Measurements from ENCODE around the gene RFC1.

Gene RFC1

DNA sequence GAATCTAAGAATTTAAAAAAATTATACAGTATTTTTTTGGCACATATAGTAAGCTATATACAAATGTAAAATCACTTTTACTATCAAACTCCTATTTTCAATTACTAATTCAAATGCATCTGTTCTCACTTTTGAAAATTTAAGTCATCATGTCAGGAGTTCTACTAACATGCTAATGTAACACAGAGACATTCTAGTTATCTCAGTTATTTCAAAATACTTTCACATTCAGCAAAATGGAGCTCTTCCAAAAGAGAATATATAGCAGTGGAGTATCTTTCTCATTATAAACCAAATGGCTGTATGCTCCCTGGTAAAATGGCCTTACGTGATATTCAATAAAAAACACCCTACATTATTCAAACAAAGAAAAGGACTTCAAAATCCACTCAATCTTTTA, 42.3 kb downstream of the RFC1 start:
- TF ChIP-seq, protein P1, sequence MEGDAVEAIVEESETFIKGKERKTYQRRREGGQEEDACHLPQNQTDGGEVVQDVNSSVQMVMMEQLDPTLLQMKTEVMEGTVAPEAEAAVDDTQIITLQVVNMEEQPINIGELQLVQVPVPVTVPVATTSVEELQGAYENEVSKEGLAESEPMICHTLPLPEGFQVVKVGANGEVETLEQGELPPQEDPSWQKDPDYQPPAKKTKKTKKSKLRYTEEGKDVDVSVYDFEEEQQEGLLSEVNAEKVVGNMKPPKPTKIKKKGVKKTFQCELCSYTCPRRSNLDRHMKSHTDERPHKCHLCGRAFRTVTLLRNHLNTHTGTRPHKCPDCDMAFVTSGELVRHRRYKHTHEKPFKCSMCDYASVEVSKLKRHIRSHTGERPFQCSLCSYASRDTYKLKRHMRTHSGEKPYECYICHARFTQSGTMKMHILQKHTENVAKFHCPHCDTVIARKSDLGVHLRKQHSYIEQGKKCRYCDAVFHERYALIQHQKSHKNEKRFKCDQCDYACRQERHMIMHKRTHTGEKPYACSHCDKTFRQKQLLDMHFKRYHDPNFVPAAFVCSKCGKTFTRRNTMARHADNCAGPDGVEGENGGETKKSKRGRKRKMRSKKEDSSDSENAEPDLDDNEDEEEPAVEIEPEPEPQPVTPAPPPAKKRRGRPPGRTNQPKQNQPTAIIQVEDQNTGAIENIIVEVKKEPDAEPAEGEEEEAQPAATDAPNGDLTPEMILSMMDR (IDR thresholded peaks at IDR 0.05; ENCODE audit: insufficient read depth, missing control alignments), result no peak
- DNase-seq (ENCODE audit: insufficient read length, low spot score) (no peak), FAIRE-seq (no peak)

DNA sequence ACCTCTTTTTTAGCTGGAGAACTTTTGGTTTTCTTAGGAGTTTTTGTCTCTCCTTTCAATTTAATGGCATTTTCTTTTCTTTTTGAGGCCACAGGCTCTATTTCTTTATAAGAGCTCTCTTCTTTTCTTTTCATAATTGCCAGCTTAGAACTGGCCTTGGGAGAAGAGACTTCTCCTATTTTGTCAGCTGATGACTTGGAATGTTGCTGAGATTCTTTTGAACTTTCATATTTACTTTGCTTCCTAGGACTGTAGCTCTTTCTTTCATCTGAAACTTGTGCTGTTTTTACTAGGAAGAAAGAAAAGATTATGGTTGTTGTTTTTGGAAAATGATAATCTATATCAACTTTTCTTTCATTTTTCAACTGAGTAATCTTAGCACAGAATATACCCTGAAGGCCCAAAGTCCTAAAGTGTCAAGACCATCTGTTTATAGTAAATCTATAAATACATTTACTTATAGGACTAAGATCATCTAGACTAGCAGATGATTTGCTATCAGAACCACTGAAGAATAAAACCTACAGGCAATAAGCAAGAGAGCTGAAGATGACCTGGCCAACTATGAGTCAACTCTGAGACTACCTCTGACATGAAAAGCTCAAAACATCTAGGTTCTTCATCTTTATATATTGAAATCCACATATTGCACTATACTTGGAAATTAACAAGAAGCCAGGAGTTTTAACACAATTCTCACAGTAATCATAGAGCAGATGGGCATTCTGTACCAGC, 45.6 kb downstream of the RFC1 start:
- FAIRE-seq, result no peak
- no peak for DNase-seq (ENCODE audit: insufficient read length, low spot score)
- TF ChIP-seq, protein P1 (IDR thresholded peaks at IDR 0.05; ENCODE audit: insufficient read depth, missing control alignments), result no peak

DNA sequence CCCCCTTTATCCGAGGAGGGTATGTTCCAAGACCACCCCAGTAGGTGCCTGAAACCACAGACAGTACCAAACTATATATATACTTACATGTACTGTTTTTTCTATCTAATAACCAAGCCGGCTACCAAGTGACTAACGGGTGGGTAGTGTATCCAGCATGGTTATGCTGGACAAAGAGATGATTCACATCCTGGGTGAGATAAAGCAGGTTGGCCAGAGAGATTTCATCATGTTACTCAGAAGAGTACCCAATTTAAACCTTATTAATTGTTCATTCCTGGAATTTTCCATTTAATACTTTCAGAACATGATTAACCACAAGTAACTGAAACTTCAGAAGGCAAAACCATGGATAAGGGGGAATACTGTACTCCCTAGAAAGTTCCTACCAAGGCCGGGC, 46.5 kb downstream of the RFC1 start:
- DNase-seq (ENCODE audit: insufficient read length, low spot score) (no peak), FAIRE-seq (no peak)
- TF ChIP-seq, protein P1 (IDR thresholded peaks at IDR 0.05; ENCODE audit: insufficient read depth, missing control alignments), result no peak

DNA sequence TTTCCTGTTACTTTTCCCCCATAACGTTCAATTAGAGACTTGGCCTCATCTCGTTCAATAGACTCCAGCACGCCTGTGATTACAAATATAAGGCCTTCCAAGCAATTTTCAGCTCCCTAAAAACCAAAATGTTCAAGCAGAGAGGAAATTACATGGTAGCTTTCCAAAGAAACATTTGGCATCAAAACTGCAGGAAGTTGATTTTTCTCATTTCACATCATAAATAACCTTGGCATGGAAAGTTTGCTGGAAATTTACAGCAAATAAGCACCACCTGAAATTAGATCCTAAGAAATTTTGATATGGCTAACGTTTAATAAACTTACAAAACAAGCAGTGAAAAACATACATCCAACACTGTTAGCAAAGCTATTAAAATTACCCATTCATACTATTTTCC, 53.3 kb downstream of the RFC1 start:
- FAIRE-seq (no peak), DNase-seq (ENCODE audit: insufficient read length, low spot score) (no peak)
- TF ChIP-seq, protein P1 (IDR thresholded peaks at IDR 0.05; ENCODE audit: insufficient read depth, missing control alignments), result no peak

DNA sequence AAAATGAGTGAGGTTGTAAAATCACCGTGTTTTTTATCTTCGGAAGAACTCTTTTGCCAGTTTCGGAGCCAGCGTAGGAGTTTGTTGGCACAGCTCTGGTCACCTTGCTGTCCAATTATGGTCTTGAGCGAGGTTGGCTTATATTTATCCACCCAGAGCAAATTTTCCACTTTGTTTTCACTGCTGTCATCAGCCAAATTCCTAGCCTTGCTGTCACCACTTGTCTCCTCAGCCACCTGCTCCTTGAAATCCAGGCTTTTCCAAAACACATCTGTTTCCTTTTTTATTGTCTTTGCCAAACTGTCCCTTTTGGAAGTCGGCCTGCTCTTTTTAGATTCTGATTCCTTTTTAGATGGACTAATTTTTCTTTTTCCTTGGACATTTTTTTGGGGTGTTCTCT, 57.6 kb downstream of the RFC1 start:
- no peak for DNase-seq (ENCODE audit: insufficient read length, low spot score)
- TF ChIP-seq, protein P1 (IDR thresholded peaks at IDR 0.05; ENCODE audit: insufficient read depth, missing control alignments), result no peak
- no peak for FAIRE-seq

DNA sequence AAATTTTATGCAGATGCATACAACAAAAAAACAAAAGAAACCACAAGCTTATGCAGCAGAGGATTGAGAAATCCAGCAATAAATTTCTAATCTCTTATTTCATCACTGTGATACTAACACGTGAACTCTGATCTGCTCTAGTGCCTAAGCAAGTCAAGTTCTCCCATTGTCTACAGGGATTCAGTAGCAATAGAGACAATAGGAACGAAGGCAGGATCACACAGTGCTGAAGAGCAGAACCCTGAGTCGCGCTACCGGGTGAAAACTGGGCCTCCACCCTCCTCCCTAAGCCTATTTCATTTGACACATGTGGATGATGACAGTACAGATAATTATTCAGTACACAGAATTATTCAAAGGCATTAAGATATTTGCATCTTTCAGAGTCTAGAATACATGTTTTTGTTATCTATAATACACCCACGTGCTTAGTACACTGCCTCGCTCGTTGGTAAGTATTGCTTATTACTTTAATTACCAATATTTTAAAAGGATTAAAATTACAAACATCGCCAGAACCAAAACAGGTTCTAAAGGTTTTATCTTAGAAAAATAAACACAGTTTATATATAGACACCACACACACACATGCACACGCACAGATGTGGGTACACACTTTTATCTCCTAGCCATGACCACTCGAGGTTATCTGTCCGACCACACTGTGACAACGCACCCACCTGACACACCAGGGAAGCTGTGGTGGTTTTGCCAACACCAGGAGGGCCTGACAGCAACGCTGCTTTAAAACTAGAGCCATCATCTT, 60.1 kb downstream of the RFC1 start:
- TF ChIP-seq, protein P1 (IDR thresholded peaks at IDR 0.05; ENCODE audit: insufficient read depth, missing control alignments), result no peak
- DNase-seq (ENCODE audit: insufficient read length, low spot score) (no peak), FAIRE-seq (peak; percentile 76)

DNA sequence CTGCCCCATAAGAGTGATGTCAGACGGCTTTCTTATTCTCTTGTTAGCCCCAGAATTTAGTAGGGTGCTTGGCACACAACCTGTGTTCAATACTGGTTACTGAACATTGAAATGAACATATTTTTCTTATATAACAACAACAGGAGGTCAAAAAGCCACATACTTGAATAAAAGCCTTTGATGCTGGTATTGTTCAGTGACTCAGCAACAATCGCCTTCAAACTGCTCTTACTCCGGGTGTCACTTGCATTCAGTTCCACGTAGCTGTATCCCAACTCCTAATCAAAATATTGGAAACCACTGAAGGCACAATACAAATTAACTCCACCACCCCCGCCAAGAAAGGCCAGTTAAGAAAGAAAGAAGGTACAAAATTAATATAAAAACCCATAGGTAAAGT, 61.5 kb downstream of the RFC1 start:
- TF ChIP-seq, protein P1 (IDR thresholded peaks at IDR 0.05; ENCODE audit: insufficient read depth, missing control alignments), result no peak
- FAIRE-seq, result no peak
- no peak for DNase-seq (ENCODE audit: insufficient read length, low spot score)

All from D721Med (cell line).